C4-2B (cell line): ENCODE measurements around the gene UBQLN4.

ENCODE experiments used
- H3K27ac ChIP-seq: fragments of 450-650 bp; 2 replicates; pipeline ENCODE4 v1.5.1; 2017
- ZFX ChIP-seq: fragments of 450-650 bp; IDR thresholded peaks from 2 replicates; pipeline ENCODE4 v1.6.1; 2017
- TF ChIP-seq, protein P1 (sequence below): fragments of 450-650 bp; conservative IDR thresholded peaks from 2 replicates; pipeline ENCODE4 v1.5.1; 2017; ENCODE audit warnings: mild to moderate bottlenecking

Gene UBQLN4

DNA sequence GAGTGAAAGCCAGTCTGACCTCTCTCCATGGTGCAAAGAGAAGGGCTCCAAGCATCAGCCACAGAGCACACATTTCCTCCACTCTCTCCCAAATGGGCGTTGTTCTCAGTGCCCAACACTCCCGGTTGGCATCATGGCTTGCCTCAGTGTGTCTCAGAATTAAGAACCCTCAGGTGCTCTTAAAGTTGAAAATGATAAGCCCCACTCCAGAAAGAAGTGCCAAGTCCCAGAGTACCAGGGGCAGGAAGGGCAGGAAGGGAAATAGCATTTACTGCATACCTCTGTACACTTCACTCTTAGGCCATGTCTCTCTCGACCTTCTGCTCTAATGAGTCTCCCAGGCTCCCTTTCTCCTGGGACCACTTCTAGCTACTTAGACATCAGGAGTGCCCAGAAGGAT, 60.0 kb downstream of the UBQLN4 start:
- no peak for TF ChIP-seq ZFX
- TF ChIP-seq, protein P1, sequence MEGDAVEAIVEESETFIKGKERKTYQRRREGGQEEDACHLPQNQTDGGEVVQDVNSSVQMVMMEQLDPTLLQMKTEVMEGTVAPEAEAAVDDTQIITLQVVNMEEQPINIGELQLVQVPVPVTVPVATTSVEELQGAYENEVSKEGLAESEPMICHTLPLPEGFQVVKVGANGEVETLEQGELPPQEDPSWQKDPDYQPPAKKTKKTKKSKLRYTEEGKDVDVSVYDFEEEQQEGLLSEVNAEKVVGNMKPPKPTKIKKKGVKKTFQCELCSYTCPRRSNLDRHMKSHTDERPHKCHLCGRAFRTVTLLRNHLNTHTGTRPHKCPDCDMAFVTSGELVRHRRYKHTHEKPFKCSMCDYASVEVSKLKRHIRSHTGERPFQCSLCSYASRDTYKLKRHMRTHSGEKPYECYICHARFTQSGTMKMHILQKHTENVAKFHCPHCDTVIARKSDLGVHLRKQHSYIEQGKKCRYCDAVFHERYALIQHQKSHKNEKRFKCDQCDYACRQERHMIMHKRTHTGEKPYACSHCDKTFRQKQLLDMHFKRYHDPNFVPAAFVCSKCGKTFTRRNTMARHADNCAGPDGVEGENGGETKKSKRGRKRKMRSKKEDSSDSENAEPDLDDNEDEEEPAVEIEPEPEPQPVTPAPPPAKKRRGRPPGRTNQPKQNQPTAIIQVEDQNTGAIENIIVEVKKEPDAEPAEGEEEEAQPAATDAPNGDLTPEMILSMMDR, result no peak
- H3K27ac ChIP-seq, result no peak overlapping the region

DNA sequence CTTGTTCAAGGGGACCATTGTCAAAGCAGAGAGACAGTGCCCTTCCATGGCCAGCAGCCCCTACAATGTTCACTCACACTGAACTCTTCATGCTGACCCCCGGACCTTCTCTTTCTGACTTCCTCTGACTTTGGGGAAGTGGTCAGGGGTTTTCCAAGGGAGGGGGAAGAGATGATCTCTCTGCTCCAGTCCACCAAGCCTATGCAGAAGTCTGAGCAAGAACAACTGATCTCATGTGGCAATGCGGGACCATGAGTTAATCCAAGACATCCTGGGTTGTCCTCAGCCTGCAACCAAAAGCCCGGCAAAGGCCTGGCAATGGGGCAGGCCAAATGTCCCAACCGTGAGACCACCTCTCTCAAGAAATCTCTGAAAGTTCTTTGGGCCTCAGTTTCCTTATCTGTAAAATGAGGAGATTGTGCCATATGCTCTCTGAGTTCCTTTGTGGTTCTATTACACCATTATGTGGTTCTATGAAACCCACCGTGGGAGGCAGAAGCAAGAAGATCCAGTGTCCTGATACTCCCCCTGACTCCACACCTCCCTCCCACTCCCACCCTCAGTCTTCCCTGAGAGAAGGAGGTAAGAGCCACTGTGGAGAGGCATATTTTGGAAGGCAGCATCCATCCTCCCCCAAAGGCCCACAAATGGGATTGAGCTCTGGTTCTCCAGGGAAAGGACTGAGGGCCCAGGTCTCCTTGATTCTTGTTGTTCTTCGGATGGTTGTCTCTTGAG, 63.4 kb downstream of the UBQLN4 start:
- TF ChIP-seq ZFX, result no peak
- TF ChIP-seq, protein P1, result no peak
- H3K27ac ChIP-seq, result no peak overlapping the region

DNA sequence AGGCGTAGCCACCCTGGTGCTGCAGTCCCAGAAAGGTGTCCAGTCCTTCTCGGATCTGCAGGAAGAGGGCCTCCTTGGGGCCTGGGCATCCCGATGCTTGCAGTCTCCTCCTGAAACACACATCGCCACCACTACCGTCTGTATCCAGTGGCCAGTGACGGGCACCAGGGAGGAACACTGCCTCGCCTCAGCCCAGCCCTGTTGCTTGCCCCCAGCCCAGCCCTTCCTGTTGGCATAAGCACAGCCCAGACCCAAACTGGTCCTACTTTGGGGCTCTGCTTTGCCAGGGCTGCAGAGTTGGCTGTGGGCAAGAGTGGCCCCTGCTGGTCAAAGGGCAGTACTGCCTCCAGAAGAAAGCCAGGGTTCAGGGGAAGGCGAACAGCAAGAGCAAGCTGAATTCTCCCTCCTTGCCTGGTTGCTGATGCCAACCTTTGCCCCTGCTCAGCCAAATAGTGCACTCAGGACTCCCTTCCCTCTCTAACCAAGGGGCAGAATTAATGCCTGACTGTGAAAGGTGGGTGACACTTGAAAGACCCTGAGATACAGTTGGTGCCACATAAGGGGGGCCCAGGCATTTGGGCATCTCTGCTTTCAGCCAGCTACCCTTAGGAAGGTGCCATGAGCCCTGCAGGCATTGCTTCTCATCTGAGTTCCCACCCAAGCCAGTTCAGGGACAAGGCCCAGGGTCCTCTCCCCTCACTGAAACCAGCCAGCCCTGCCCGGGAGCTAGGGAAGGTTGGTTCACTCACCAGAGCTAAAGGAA, 64.2 kb downstream of the UBQLN4 start:
- H3K27ac ChIP-seq, result no peak overlapping the region
- TF ChIP-seq ZFX, result no peak
- TF ChIP-seq, protein P1, result peak; percentile 98
